ENCODE results near the gene SEBOX.

The SEBOX gene

GRCh38 chr17:28317099-28317965 lies 47.7 kb downstream of the SEBOX start:
- Histone ChIP-seq H3K4me2 (ENCODE audit: low read depth, low read length, poor library complexity, severe bottlenecking) (peak overlapping the region; percentile 97), H3K9me3 (ENCODE audit: insufficient read depth, low read depth, low read length) (no peaks in the 10 kb centered on the region), H3K9me2 (replicated peaks; ENCODE audit: low read depth, low read length) (no peaks in the 10 kb centered on the region), H3K4me1 (ENCODE audit: insufficient read depth, low read length, poor library complexity, severe bottlenecking) (peaks cover 43% of the 10 kb centered on the region), H2AFZ (ENCODE audit: low read length) (no peak overlapping the region), H4K20me1 (ENCODE audit: insufficient read depth, low read length, poor library complexity, severe bottlenecking) (peaks cover 30% of the 10 kb centered on the region), H3K9ac (ENCODE audit: low read depth, low read length, poor library complexity, severe bottlenecking) (peak overlapping the region; percentile 98), H3K79me2 (ENCODE audit: insufficient read depth, low read length) (peaks cover 47% of the 10 kb centered on the region), H3K4me3 (ENCODE audit: low read length, poor library complexity, severe bottlenecking) (peak overlapping the region; percentile 98), H3K27me3 (ENCODE audit: insufficient read depth, low read length, poor library complexity, severe bottlenecking) (no peaks in the 10 kb centered on the region), H3F3A (ENCODE audit: low read depth) (peaks cover 3% of the 10 kb centered on the region), H3K36me3 (ENCODE audit: insufficient read depth, low read length) (no peaks in the 10 kb centered on the region)
- TF ChIP-seq EZH2phosphoT487 (IDR thresholded peaks at IDR 0.05; ENCODE audit: borderline replicate concordance) = no peak
- no peak for TF ChIP-seq CTCF (conservative IDR thresholded peaks at IDR 0.05; ENCODE audit: low read length)

DNA sequence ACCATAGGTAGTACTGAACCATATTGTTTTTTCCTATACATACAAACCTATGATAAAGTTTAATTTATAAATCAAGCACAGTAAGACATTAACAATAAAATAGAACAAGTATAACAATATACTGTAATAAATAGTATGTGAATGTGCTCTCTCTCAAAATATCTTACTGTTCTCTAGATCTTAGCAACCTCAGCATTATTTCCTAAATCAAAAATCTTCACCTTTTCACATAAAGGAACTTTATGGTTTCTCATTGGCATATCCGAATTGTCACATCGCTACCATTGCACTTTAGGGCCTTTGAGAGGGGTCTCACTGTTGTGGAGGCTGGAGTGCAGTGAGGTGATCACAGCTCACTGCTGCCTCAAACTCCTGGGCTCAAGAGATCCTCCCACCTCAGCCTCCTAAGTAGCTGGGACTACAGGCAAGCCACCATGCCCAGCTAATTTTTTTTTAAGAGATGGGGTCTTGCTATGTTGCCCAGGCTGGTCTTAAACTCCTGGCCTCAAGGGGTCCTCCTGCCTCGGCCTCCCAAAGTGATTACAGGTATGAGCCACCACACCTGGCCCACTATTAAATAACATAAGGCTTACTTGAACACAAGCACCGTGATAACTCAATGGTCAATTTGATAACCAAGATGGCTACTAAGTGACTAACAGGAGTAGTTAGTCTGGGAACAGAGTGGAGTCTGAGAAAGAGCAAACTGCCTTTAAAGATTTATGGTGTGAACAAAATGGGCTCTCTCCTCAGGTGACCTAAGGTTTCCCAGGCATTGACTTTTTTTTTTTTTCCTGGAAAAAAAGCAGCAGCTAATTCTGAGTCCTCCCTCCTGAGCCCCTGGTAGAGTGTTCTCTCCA lies 48.9 kb downstream of the SEBOX start:
- H3K79me2 ChIP-seq (ENCODE audit: insufficient read depth, low read length) = peaks cover 35% of the 10 kb centered on the region
- no peak overlapping the region for H3K4me2 ChIP-seq (ENCODE audit: low read depth, low read length, poor library complexity, severe bottlenecking)
- no peaks in the 10 kb centered on the region for H3K9me3 ChIP-seq (ENCODE audit: insufficient read depth, low read depth, low read length)
- no peaks in the 10 kb centered on the region for H3K9me2 ChIP-seq (replicated peaks; ENCODE audit: low read depth, low read length)
- H4K20me1 ChIP-seq (ENCODE audit: insufficient read depth, low read length, poor library complexity, severe bottlenecking) = peaks cover 18% of the 10 kb centered on the region
- H2AFZ ChIP-seq (ENCODE audit: low read length) = no peak overlapping the region
- no peak overlapping the region for H3K9ac ChIP-seq (ENCODE audit: low read depth, low read length, poor library complexity, severe bottlenecking)
- TF ChIP-seq EZH2phosphoT487 (IDR thresholded peaks at IDR 0.05; ENCODE audit: borderline replicate concordance) (no peak), CTCF (conservative IDR thresholded peaks at IDR 0.05; ENCODE audit: low read length) (no peak)
- H3F3A ChIP-seq (ENCODE audit: low read depth) = peaks cover 2% of the 10 kb centered on the region
- H3K27me3 ChIP-seq (ENCODE audit: insufficient read depth, low read length, poor library complexity, severe bottlenecking) = no peaks in the 10 kb centered on the region
- H3K36me3 ChIP-seq (ENCODE audit: insufficient read depth, low read length) = no peaks in the 10 kb centered on the region
- H3K4me3 ChIP-seq (ENCODE audit: low read length, poor library complexity, severe bottlenecking) = no peak overlapping the region
- H3K4me1 ChIP-seq (ENCODE audit: insufficient read depth, low read length, poor library complexity, severe bottlenecking) = peaks cover 30% of the 10 kb centered on the region

DNA sequence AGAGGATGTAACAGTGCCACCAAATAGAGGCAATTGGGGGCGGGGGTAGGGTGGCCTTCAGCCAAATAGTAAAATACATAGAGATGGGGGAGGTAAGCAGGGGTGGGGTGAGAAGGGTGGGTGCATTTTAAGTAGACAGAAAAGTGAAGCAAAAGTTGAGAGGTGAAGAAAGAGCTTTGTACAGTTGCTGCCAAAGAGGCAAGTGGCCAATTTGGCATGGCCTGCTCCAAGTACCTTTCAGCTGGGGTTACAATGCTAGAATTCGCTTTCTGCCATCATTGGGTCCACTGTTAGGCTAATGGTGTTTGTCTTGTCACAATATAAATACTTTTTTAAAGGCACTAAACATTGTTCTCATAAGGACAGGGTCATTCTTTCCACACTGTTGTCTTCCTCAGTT lies 51.2 kb downstream of the SEBOX start:
- Histone ChIP-seq H3K4me2 (ENCODE audit: low read depth, low read length, poor library complexity, severe bottlenecking) (no peak overlapping the region), H4K20me1 (ENCODE audit: insufficient read depth, low read length, poor library complexity, severe bottlenecking) (no peaks in the 10 kb centered on the region), H3K36me3 (ENCODE audit: insufficient read depth, low read length) (no peaks in the 10 kb centered on the region), H3F3A (ENCODE audit: low read depth) (no peaks in the 10 kb centered on the region), H3K9ac (ENCODE audit: low read depth, low read length, poor library complexity, severe bottlenecking) (no peak overlapping the region), H3K4me3 (ENCODE audit: low read length, poor library complexity, severe bottlenecking) (no peak overlapping the region), H3K9me2 (replicated peaks; ENCODE audit: low read depth, low read length) (no peaks in the 10 kb centered on the region), H3K27me3 (ENCODE audit: insufficient read depth, low read length, poor library complexity, severe bottlenecking) (no peaks in the 10 kb centered on the region), H3K79me2 (ENCODE audit: insufficient read depth, low read length) (peaks cover 14% of the 10 kb centered on the region), H3K9me3 (ENCODE audit: insufficient read depth, low read depth, low read length) (no peaks in the 10 kb centered on the region), H2AFZ (ENCODE audit: low read length) (no peak overlapping the region), H3K4me1 (ENCODE audit: insufficient read depth, low read length, poor library complexity, severe bottlenecking) (peaks cover 14% of the 10 kb centered on the region)
- TF ChIP-seq CTCF (conservative IDR thresholded peaks at IDR 0.05; ENCODE audit: low read length) (no peak), EZH2phosphoT487 (IDR thresholded peaks at IDR 0.05; ENCODE audit: borderline replicate concordance) (no peak)
